ENCODE measurements around the gene C1QTNF9B.

The C1QTNF9B gene

DNA sequence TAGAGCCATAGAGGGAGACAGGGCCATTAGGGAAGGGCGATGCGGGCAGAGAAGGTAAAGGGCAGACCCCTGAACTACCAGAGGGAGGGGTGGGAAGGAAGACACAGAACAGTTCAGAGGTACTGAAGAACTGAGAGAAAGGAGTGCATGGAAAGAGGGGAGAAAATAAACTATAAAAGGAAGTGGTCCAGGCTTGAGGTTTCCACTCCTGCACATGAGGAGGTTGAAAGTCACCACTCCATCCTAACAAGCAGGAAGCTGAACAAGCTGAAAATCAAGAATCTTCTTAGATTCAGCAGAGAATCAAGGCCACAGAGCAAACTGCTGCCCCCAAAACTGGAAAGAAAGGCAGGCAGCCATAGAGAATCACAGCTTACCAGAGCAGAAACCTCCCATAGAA is 53.2 kb downstream of the C1QTNF9B start:
- no peak for DNase-seq (ENCODE audit: low spot score in 2 of 2)
- no peaks in the 10 kb centered on the region for H3K27me3 ChIP-seq (ENCODE audit: low read depth)
- in situ Hi-C loops (cut with MboI; ENCODE audit: low sequenced_read_pairs): no loop called here
- no peaks in the 10 kb centered on the region; the same call in 1 of the 2 replicates for H3K4me1 ChIP-seq
- no peaks in the 10 kb centered on the region for H3K9me3 ChIP-seq
- peaks cover 4% of the 10 kb centered on the region; the same call in 1 of the 2 replicates for H3K36me3 ChIP-seq (replicated peaks)
- H3K4me3 ChIP-seq: no peak overlapping the region

DNA sequence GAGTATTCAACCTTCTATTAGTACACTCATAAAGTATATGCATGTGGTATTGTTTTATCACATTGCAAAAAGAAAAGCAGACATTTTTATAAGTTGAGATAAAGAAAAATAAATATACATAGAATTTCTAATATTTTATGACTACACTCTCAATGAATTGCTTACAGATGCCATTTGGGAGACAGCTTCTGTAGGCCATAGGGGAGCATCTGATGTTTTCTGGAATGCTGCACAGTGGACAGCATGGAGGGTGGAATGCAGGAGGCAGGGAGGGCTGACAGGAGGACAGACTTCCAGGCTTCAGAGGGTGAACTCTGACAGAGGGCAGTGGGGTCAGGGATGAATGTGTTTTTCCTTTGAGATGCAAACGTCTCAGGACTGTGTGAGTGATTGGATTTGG is 53.9 kb downstream of the C1QTNF9B start:
- H3K4me1 ChIP-seq: no peaks in the 10 kb centered on the region; the same call in 1 of the 2 replicates

DNA sequence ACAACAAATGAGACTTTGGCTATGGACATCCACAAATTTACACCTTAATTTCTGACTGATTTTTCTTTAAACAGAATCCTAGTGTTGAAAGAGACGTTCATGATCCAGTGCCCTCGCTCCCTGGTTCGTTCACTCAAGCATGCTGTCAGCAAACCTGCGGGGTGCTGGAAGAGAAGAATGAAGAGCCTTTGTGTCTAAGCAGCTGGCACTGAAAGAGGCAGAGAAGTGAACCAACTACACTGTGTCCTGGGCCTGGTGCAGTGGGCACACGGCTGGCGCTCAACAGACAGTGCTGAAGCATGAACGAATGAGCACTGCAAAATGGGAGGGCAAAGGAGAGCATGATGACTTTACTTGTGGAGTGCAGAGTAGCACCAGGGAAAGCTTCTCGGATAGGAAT is 54.9 kb downstream of the C1QTNF9B start:
- H3K27me3 ChIP-seq (ENCODE audit: low read depth): no peaks in the 10 kb centered on the region
- no peaks in the 10 kb centered on the region for H3K9me3 ChIP-seq
- no peak for DNase-seq (ENCODE audit: low spot score in 2 of 2)
- H3K4me3 ChIP-seq: no peak overlapping the region
- H3K36me3 ChIP-seq (replicated peaks): peaks cover 4% of the 10 kb centered on the region; the same call in 1 of the 2 replicates
- H3K4me1 ChIP-seq: no peaks in the 10 kb centered on the region; the same call in 1 of the 2 replicates
- in situ Hi-C loops (cut with MboI; ENCODE audit: low sequenced_read_pairs): no loop called here

More for the DNA sequence above, 53.9 kb downstream of the C1QTNF9B start:
- no peaks in the 10 kb centered on the region for H3K9me3 ChIP-seq
- in situ Hi-C loops (cut with MboI; ENCODE audit: low sequenced_read_pairs): no loop called here
- H3K4me3 ChIP-seq: no peak overlapping the region
- no peaks in the 10 kb centered on the region for H3K27me3 ChIP-seq (ENCODE audit: low read depth)
- H3K36me3 ChIP-seq (replicated peaks): peaks cover 4% of the 10 kb centered on the region; the same call in 1 of the 2 replicates
- DNase-seq (ENCODE audit: low spot score in 2 of 2): peak in 1 of 2 experiments; percentile 13
